AML-193 (cell line): ENCODE results near the gene ACP3.
A peak's percentile ranks its signal among the peaks of the same experiment; 100 is the strongest.

Experiments used
- DNase-seq, 2 experiments: peaks; one replicate each; lab custom pipeline; 2025; lab: John Stamatoyannopoulos, UW

The ACP3 gene

DNA sequence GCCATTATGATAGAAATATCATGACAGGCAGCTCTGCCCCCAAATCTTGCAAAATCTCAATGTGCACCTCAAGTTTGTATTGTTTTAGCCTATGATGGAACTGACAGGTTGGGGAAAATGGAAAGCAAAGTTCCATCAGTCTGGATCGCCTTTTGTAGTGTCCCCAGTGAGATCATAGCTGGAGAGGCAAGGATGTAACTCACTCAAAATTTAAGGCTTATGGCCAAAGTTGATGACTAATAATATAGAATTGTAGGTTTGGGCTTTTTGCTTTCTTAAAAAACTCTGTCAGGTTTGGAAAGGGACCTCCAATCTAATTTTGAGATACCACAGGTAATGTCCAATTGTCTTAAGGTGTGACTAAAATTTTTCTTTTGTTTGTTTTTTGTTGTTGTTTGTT lies 1.4 kb upstream of the ACP3 start:
- DNase-seq: no peak

DNA sequence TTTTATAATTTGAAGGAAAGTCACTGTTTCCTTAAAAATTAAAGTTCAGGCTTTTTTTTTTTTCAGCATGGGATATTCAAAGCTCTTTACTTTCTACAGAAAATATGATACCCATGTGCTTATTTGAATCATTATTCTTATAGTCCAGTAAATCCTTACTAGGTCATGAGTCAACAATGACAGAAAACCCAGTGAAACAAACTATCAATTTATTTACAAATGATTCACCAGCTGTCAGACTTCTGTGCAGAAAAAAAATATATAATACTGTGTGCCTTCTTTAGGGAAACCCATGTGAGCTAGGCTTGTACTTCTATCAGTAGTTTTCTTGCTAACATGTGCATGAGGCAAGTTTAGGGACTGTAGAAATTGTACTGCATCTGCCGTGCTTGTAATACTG lies 1.2 kb downstream of the ACP3 start:
- DNase-seq: peak; percentile 30 to 46

DNA sequence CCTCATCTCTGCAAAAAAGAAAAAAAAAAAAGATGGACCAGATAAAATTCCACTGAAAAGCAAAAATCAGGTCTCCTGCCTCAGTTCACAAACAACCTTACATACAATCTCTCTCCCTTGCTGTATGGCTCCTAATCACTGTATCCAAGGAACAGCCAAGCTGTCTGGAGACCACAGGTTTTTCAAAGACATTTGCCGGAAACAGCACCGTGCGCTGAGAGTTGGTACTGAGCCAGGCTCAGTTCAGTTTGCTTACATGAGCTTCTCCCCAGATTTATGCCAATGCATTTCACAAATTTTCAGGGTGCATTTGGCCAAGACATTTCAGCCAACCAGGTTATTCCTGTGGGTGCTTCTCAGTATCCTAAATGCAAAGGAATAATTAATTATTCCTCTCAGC lies 4.1 kb downstream of the ACP3 start:
- no peak for DNase-seq

DNA sequence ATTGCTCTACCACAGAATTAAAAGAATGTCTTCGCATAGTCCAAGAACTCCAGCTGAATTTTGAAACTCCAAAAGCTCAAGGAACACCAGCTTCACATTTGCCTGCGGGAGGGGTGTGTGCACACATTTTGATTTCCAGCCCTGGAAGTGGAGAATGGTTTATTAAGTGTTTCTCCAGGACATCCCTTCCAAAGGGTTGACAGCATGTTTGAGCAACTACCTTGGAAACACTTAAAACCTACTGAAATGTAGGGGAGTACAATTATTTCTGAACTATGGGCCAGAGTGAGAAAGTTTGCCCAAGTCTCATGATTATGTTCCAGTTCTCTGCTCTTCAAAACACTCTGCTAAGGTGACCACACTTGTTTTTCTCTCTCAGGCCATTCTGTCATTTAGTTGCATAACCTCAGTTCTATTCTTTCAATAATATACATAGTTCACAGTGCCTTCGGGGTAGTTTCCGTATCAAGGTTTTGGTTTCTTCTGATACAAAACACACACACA lies 7.9 kb downstream of the ACP3 start:
- DNase-seq: peak in 1 of 2 experiments; percentile 15

DNA sequence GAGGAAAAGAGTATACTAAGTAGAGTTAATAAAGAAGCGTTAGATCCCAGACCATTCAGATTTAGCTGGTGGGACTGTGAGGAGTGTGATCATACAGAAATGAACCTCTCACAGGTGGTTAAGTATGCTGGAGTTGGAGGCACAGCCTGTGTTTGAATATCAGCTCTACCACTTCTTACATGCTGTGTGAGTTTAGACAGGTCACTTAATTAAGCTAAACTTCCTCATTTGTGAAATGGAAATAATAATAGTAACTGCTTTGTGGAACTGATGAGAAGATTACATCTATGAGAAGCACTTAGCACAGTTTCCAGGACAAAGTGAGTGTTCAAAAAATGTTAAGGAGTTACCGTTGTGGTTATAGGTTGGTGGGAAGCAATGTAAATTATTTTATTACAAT lies 8.4 kb downstream of the ACP3 start:
- peak; percentile 45 to 55 for DNase-seq

DNA sequence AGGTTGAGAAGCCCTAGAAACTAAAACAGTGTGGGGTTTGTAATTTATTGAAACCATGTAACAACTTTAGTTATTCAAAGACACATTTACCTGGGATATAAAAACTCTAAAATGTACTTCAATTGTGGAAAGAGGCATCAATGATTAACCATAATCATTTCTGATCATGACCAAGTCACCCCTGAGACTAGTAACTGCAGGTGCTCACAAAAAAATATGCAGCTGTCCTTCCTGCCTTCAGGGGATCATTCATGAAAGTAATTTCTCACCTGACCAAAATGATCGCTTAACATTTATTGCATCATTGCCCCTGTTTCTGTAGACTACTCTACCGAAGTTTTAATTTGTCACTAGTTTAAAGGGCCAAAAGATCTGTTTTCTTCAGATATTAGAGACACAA lies 9.0 kb downstream of the ACP3 start:
- no peak for DNase-seq

DNA sequence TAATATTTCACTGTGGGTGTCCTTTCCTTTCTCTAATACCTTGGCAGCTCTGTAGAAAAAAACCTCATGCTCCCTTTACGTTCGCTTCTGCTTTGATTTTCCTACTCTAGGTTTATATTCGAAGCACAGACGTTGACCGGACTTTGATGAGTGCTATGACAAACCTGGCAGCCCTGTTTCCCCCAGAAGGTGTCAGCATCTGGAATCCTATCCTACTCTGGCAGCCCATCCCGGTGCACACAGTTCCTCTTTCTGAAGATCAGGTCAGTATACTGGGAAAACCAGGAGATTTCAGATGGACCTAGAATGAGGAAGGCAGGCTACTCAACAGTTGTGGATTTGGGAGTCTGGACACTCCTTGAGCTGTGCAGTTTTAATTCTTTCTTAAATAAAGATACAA lies 14.9 kb downstream of the ACP3 start:
- no peak for DNase-seq

DNA sequence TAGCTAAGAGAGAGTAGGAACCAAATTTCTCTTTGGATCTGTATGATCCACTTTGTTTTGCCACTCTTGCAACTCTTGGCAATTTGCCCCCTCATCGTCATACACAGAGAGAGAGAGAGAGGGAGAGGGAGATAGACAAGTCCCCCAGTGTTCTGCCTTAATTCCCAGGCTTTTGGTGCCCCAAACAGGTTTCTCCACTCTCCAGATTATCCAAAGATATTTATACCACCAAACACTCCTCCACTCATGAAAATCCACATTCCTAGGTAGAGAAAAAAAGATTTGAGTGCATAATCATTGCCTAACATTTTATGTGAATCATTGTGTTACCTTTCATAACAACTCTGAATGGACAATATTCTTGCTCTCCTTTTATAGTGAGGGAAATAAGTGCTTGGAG lies 15.3 kb downstream of the ACP3 start:
- no peak for DNase-seq

DNA sequence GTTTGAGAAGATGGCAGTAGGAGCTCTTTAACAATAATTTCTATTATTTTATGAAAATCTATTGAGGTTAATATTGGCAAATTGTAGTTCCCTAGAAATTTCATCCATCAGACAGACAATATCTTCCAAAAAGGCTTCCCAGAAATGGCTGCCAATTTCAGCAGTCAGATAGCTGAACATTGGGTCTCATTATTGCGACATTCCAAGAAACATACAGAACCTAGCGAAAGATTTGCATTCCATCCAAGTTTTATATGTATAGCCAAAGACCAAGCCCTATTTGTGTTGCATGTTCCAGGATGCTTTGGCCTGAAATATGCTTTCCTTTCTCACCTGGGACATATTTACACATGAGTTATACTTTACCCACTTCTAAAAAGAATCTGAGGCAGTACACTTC lies 24.5 kb downstream of the ACP3 start:
- no peak for DNase-seq

DNA sequence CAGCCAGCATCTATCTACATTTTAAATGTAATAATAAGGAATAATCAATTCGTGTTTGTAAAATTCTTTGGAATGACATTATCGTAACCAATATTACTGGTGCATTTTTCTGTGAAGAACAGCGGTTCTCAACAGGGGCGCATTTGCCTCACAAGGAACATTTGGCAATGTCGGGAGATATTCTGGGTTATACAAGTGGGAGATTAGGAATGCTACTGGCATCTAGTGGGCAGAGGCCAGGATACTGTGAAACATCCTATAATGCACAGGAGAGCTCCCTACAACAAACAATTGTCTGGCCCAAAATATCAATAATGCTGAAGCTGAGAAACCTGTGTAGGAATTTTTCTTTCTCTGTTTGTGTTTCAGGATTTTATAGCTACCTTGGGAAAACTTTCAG lies 25.0 kb downstream of the ACP3 start:
- DNase-seq: no peak

DNA sequence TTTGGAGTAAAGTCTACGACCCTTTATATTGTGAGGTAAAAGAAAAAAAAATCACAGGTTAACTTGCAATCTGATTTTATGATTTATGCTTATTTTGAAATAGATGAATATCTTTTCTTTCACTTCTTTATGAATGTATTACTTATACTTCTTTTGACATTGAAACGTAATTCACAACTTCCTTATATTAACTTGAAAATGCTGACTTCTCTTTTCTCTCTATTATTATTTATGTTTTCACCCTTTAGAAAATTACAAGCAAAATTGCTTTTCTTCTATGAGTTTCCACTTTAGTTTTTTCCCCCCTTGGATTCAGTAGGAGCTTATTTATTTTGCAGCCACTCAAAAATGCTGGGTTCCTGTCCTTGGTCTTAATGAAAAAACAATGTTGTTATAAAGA lies 25.4 kb downstream of the ACP3 start:
- DNase-seq: peak in 1 of 2 experiments; percentile 47

DNA sequence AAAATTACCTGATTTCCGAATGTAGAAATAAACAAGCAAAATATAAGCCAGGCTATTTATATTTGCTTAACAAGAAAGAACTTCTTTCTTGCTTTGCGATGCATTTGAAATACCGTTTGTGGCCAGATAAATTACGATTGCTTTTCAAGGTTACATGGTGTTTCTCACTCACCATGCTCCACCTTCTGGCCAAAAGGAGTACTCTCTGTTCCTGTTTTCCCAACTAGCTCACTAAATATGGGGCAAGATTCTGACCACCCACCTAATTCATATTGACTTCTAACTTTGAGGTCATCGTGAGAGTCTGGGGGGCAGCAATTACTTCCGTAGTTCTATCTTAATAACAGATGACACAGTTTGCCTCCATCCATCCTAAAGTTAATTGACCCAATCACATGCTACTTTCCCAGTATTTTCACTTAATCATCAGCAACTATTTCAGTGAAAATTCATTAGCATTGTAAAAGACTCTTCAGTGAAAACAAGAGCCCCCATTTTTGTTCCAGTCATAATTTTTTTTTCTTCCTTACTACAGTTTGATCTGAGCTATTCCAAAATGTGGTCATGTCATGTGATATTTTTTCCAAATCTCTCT lies 25.9 kb downstream of the ACP3 start:
- peak; percentile 88 to 90 for DNase-seq

DNA sequence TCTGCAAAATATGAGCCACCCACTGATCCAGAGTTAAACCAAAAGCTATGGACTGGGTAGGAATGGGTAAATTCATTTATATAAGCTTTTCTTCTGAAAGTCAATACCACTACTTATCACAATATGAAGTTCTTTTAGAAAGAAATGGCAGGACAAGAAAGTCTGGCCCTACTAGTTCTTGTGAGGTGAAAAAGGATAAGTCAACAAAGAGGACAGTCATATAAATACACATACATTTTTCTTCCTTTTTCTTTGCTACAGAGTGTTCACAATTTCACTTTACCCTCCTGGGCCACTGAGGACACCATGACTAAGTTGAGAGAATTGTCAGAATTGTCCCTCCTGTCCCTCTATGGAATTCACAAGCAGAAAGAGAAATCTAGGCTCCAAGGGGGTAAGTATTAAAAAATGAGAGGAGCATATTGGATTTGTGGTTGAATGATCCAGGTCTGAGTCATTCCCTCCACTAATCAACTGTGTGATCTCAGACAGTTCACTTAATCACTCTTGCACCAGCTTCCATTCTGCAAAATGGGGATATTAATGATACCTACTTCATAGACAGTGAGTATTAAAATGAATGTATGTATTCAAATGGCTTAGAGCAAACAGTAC lies 27.6 kb downstream of the ACP3 start:
- DNase-seq: no peak

DNA sequence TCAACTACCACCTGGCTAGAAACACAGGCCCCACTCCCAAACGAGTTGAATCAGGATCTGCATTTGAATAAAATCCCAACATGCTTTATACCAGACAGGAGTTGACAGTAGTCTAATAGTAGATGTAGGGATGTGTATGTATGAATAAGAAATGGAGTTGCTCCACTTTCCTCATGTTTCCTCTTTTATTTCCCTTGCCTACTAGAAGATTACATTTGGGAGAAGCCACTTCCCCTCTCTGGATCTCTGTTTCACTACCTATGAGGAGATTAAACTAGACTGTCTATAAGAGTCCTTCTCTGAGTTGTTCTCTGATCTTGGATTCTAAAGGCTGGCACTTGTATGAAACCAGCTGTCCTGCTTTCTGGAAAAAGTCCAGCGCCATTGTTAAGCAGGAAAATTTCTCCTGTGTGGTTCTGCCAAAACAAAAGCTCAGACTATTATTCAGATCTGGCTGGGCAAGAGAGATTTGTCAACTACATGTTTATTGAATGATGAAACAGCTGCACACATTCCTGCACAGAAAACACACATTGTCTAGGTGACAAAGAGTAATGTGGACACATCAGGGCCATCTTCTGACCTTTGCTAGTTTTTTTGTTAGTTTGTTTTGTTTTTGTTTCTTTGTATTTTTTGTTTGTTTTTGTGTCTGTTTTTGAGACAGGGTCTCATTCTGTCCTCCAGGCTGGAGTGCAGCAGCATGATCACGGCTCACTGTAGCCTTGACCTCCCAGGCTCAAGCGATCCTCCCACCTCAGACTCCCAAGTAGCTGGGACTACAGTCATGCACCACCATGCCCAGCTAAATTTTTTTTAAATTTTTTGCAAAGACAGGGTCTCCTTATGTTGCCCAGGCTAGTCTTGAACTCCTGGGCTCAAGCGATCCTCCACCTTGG lies 29.9 kb downstream of the ACP3 start:
- peak in 1 of 2 experiments; percentile 17 for DNase-seq

DNA sequence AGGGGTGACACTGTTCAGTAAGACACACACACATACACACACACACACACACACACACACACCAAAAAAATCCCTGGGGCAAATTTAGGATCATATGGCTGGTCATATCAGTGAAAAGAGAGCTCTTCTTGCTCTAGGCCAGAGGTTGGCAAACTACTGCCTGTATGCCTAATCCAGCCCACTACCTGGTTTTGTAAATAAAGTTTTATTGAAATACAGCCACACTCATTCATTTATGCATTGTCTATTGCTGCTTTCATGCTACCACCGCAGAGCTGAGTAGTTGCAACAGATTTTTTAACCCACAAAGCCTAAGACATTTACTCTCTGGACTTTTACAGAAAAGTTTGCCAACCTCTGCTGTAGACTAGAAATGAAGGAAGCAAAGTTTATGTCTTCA lies 30.6 kb downstream of the ACP3 start:
- no peak for DNase-seq

DNA sequence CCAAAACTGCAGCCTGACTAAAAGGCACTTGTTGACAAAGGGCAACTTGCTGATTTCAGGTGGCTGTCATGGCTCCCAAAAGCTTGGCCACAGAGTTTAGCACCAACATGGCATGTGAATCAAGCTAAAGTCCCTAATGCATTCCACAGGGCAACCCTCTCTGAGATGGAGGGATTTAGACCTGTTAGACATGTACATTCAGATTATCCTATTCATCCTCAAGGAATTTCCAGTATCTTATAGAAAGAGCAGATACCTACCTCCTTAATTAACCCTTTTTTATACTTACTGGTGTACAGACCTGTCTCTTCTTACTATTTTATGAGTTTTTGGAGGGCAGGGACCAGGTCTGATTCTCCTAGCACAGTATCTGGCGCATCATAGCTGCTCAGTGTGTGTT lies 31.3 kb downstream of the ACP3 start:
- DNase-seq: no peak

DNA sequence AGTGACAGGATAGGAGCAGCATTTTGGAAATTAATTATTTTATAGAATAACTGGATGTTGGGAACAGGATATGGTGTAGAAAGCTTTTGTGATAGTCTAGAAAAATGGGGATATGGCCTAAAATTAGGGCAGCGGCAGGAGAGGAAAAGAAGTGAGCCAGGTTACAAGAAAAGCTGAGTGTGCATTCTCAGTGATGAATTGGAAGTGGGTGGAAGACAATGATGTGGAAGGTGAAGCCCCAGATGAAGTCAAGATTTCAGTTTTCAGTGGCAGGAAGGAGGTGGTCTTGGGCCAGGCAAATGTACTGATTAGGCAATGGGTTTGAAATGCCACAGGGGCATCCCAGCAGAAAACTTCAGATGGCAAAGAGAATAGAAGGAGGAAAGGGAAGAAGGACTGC lies 33.6 kb downstream of the ACP3 start:
- no peak for DNase-seq

DNA sequence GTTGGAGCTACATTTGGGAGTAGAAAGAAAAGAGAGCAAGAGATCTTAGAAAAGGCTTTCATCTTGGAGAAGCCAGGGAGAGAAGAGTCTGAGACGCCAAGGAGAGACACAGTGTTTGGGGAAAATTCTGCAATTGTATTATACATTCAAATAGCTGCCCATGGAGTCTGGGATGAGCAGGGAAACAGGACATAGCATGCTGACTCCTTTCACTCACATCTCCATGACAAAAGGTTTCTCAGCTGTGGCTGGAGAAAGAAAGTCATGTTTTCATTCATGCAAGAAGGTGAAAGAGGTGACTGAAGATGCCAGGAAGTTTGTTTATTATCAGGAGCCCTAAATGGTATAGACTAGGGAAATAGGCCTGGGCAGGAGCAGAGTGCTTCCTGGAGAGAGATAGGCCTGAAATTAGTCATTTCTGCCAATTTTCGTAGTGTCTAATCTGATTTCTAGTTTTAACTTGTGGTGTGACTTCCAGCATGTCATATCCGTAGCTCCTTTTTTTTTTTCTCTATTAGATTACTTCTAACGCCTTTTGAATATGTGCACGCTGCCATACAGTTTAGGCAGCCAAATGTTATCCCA lies 34.1 kb downstream of the ACP3 start:
- no peak for DNase-seq

DNA sequence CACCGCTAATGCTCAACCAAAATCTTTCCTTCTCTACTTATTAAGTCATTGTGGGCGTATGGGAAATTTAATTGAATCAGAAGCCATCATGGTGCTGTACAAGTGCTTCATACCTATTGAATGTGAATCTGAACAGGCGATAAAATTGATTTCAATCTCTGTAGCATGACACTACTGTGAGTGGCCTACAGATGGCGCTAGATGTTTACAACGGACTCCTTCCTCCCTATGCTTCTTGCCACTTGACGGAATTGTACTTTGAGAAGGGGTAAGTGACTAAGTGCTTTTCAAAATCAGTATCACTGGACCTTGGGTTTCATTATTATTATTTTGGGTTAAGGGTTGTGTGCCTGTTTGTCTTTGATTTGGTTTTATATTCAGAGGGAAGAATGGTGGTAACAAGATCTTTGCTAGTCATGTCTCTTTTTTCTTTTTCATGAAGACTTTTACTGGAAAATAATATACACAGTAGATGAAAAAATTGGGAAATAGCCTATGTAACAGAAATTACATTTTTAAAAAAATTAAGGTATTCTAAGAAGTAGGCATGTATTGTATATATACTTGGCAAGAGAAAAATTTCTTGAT lies 35.4 kb downstream of the ACP3 start:
- peak; percentile 88 to 92 for DNase-seq

DNA sequence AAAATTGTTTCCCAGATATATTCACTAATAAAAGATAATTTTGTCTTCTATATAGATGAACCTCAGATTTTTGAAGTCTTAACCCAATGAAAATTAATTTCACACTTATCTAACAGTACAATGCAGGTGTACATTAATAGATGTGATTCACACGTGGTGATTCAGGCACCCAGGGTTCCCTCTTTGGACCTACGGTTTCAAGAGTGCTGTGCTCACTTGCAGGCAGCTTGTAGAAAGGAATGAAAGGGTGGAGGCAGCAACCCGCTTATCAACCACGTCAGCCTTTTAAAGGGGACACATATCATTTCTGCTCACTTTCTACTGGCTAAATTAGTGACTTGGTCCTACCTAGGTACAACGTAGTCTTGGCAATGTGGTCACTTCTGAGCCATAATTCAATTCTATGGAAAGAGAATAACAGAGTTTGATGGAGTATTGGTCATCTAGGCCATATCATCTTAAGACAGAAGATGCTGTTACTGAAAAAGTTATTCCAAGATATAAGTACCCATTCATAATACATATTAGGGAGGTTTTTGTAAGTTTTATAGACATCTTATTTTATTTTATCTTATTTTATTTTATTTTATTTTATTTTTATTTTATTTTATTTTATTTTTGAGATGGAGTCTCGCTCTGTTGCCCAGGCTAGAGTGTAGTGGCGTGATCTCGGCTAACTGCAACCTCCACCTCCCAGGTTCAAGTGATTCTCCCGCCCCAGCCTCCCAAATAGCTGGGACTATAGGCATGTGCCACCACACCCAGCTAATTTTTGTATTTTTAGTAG lies 37.9 kb downstream of the ACP3 start:
- no peak for DNase-seq

DNA sequence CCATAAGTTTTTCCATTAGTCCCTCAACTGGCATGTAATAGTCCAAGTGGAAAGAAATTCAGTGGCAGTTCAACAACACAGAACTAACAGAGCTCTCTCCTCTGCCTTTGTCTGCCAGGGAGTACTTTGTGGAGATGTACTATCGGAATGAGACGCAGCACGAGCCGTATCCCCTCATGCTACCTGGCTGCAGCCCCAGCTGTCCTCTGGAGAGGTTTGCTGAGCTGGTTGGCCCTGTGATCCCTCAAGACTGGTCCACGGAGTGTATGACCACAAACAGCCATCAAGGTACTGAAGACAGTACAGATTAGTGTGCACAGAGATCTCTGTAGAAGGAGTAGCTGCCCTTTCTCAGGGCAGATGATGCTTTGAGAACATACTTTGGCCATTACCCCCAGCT lies 39.4 kb downstream of the ACP3 start:
- DNase-seq: no peak

DNA sequence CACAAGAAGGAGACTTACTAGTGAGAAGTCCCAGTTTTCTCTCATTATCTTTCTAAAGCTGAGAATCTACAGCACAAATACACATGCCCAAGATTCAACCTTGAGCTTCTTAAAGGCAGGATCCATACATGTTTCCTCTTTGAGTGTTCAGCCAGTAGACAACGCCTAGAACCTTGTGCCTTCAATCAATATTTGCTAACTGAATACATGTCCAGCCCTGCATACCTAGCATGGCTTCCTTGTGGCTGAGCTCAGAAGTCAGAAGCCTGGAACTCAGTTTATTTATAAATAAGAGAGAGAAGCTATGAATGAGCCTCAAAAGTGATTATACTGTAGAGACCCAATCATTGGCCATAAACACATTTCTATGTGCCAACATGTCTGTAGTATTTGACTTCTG lies 43.5 kb downstream of the ACP3 start:
- DNase-seq: no peak
